Erythroblast (primary cell): ENCODE results near the gene NUDT13.
A peak's percentile ranks its signal among the peaks of the same experiment; 100 is the strongest.
"Not testable (repeated sequence)": the region's sequence is repeated elsewhere in the genome, so short reads cannot be mapped to it uniquely, and the experiment has no call there.

ENCODE experiments used
- DNase-seq, 2 experiments: peaks; one replicate each; lab custom pipeline; 2025; lab: John Stamatoyannopoulos, UW
- GATA1 ChIP-seq: IDR thresholded peaks from 2 replicates; pipeline ENCODE4 v1.6.1; 2011; ENCODE audit warnings: low read depth, mild to moderate bottlenecking, control low read depth, low read length, moderate library complexity
- POLR2A ChIP-seq: IDR thresholded peaks from 2 replicates; pipeline ENCODE4 v1.6.1; 2011; ENCODE audit warnings: mild to moderate bottlenecking, low read length

NUDT13 gene

DNA sequence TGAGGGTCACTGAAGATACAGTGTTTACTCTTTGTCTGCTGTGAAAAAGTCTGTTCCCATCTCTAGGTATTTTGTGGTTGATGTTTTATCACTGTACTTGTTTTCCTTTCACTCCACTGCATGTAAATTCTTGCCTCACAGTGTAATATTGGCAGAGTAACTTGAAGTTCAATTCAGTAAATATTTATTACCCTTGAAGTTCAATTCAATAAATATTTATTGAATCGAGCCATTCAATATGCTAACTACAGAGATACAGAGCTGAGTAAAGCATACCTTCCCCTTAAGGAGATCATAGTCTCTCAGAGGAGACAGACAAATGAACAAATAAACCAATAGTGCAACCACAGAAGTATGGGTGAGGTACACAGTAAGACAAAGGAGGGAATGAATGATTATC lies 9.2 kb downstream of the NUDT13 start:
- TF ChIP-seq GATA1 (no peak), POLR2A (no peak)
- no peak for DNase-seq

DNA sequence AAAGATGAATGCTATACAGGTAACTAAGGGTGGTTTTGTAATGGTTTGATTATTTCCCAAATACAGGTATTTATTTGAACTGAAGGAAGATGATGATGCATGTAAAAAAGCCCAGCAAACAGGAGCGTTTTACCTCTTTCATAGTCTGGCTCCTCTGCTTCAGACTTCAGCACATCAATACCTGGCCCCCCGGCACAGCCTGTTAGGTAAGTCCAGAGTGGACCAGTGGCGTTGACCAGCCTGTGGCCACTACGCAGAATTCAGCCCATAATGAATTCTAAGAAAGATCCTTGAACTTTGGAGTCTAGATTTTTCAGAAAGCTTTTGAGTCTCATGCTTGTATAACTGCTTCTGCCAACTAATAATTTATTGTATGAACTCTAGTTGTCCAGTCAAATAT lies 9.7 kb downstream of the NUDT13 start:
- no peak for TF ChIP-seq GATA1
- no peak for TF ChIP-seq POLR2A
- DNase-seq, result no peak

DNA sequence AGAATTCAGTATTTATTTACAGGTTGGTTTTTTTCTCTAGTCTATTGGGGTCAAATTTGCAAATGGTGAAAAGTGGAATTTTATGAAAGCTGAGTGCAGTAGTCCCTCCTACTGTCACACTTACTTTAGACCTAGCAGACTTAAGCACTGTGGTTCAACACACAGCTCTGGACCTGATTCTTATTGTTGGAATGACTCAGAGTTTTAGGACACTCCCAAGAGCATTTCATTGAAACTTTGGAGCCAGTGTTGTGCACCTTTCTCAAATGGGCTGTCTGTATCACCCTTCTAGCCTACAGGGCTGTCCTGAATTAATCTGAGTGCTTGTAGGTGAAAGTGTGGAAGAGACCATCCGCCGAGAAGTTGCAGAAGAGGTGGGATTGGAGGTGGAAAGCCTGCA lies 16.1 kb downstream of the NUDT13 start:
- DNase-seq, result no peak
- TF ChIP-seq POLR2A (no peak), GATA1 (no peak)

DNA sequence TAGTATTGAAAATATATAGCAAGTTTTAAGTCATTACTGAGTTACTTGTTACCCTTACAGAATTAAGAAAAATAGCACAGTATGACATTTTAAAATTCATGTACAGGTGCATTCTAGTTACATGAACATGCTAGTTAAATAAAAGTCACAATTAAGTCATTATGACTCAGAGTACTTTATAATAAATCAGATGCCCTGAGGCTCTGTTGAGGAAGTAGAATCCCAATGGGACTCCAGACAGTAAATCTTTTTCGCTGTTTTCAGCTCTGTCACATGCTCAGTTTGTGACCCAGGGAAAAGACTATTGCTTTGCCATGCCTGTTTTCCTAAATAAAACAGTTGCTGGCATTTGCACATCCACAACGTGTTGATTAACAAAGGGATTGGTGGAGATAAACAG lies 21.0 kb downstream of the NUDT13 start:
- DNase-seq, result no peak
- TF ChIP-seq POLR2A (no peak), GATA1 (no peak)

DNA sequence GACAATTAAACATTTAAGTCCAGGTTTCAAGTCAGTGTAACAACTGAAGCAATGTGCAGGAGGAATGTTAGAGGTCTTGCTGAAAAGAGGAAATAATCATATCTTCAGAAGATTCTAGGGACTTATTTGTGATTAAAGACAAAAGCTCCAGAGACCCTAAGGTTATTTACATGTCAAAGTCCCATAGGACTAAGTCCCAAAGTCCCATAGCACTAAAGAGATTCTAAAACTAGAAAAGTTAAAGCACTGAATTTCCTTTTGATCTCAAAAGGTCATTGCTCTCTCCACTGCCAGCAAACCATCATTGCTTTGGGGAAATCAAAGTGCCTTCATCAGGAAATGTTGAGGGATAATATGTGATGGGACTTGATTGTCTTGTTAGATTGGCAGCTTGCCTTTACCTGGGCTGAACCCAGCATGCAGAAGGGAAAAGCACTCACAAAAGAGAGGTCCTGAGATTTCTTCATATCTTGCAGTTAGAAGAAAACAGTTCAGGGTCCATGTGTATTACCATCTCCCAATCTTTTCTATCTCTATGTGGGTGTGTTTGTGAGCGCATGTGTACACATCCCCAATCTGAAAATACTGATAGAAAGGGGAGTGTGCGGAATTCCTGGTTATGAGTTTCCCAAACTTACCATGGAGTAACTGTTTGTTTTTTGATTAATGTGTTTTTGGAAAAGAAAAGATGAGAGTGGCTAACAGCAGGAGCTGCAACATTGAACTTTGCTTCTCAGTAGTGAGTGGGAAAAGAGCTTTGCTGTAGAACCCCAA lies 21.8 kb downstream of the NUDT13 start:
- no peak for DNase-seq
- TF ChIP-seq POLR2A, result no peak
- TF ChIP-seq GATA1, result no peak

DNA sequence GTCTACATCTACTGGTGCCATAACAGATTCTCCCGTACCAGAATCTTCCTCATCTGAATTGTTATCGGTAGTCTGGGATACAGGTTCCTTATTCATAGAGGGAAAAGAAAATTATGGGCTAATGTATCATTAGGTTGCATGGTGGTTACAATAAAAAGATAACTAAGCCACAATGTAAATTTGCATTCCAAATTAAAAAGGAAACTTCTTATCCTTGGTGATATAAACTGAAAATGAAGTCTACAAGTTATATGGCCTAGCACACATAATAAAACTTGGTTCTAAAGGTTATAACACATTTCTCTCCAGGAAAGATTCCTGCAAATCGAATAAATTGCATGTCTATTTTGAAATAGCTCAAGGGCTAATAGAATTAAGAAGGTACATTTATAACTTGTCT lies 24.5 kb downstream of the NUDT13 start:
- TF ChIP-seq GATA1 (no peak), POLR2A (no peak)
- DNase-seq, result no peak

DNA sequence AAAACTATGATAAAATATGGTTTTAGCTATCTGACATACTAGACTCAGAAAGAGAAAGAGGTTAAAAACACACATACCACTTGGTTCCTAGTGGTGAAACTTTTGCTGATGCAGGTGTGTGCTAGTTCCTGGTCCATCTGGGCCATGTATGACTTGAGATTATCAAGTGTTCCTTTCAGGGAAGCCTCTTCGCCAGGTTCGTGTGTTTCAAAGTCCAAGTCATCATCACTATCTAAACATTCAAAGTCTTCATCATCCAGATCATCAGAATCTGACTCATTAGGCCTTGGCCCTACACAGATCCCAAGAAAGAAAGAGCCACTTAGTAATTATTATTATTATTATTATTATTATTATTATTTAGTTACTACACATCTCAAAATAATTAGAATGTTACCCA lies 26.4 kb downstream of the NUDT13 start:
- TF ChIP-seq GATA1 (no peak), POLR2A (no peak)
- peak in 1 of 2 experiments; percentile 5 for DNase-seq

DNA sequence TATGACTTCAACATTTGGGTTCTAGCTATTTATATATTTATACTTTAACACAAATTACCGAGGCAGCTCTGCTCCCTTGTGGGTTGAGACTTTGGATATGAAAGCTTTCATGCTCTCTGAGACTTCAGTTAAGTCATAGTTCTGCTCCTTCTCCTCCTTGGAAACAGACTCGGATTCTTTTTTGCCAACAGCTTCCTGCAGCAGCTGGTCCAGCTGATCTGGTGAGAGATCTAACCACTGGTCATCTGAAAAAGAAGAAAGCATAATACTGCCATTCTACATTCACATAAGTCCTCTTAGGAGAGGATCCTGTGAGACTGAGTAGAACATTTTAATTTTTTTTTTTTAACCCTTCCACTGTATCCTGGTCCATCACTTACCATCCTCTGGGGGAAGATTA lies 29.0 kb downstream of the NUDT13 start:
- TF ChIP-seq GATA1, result no peak
- TF ChIP-seq POLR2A, result no peak
- DNase-seq, result no peak

DNA sequence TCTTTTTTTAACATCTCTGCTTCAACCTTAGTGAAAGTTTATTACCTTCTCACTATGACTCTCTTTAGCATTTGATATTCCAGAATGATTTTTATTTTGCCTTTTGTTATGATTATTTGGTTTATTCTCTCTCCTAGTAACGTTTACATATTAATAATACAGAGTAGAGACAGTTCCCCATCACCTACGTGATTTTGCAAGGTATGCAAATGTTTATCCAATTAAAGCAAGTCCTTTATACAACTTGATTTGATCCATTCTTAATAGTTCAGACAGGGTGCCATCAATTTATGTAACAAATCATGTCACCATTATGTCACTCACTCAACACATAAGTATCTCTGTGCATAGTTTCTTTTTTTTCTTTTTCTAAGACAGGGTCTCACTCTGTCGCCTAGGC lies 31.3 kb downstream of the NUDT13 start:
- TF ChIP-seq POLR2A (no peak), GATA1 (no peak)
- no peak for DNase-seq

DNA sequence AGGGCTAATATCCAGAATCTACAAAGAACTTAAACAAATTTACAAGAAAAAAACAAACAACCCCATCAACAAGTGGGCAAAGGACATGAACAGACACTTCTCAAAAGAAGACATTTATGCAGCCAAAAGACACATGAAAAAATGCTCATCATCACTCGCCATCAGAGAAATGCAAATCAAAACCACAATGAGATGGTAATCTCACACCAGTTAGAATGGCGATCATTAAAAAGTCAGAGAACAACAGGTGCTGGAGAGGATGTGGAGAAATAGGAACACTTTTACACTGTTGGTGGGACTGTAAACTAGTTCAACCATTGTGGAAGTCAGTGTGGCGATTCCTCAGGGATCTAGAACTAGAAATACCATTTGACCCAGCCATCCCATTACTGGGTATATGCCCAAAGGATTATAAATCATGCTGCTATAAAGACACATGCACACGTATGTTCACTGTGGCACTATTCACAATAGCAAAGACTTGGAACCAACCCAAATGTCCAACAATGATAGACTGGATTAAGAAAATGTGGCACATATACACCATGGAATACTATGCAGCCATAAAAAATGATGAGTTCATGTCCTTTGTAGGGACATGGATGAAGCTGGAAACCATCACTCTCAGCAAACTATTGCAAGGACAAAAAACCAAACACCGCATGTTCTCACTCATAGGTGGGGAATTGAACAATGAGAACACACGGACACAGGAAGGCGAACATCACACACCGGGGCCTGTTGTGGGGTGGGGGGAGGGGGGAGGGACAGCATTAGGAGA lies 40.6 kb downstream of the NUDT13 start:
- DNase-seq, result not testable (repeated sequence)

DNA sequence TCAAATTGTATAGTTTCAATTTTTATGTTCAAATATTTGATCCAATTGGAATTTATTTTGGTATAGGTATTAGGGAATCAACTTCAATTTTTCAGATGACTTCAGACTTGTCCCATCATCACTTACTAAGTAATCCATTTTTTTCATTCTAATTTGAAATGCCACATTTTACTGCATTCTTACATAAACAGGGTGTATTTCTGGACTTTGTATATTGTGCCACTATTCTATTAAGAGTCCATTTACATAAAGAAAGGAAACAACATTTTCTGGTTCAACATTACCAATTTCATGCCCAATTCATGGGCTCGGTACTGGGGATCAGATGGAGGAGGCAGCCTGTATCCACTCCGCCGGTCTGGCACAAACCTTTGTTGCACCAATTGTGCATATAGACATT lies 41.8 kb downstream of the NUDT13 start:
- TF ChIP-seq GATA1 (no peak), POLR2A (no peak)
- no peak for DNase-seq

DNA sequence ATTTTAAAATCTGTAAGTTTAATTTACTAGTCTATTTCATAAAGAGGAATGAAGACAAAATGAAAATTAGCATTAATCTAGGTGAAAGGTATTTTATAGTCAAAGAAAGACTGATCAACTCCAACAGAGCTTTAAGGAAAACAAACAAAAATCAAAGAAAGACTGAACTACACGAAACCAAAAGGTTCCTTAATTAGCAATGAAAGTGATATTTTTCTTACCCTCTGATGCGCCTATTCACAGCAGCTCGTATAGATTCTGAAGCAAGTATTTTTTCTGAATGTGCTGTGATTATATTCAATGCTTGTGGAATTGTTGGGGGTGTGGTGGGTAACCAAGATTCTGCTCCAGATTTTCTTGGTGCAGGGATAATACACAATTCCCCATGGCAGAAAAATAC lies 45.8 kb downstream of the NUDT13 start:
- no peak for TF ChIP-seq POLR2A
- no peak for TF ChIP-seq GATA1
- DNase-seq, result no peak

DNA sequence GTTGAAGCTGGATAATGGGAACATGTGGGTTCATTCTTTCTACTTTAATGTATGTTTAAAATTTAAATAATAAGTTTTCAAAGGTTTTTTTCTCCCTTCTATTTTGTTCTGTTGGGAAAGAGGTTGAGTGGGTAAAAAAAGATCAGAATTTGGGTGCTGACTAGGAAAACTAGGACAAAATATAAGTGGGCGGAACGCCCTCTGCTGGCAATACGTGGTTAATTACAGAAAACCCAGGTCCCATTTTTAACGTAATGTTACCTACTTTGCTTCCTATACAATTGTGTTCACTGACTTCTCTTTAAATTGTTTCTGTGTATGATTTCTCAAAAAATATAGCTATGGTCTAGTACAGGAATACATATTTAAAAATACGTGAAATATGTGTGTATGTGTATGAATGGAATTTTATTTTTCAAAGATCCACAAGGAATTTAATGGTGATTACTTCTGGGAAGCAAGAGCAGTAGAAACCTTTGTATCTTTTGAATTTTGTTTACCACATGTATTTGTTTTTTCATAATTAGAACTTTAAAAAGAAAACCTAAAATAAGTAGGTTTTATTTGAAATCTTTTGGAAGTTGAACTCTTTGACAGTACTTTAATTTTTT lies 48.9 kb downstream of the NUDT13 start:
- DNase-seq, result peak; percentile 59 to 78

DNA sequence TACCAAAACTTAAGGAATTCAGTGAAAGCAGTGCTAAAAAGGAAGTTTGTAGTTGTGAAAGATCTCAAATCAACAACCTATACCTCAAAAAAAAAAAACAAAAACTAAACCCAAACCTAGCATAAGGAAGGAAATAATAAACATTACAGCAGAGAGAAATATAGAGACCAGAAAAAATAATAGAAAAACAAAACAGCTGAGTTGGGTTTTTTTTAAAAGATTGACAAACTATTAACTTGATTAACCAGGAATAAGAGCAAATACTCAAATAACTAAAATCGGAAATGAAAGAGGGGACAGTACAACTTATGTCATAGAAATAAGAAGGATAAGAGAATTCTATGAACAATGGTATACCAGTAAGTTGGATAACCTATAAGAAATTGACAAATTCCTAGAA lies 50.8 kb downstream of the NUDT13 start:
- TF ChIP-seq POLR2A, result no peak
- no peak for TF ChIP-seq GATA1
- DNase-seq, result no peak

More for the DNA sequence above, 48.9 kb downstream of the NUDT13 start:
- TF ChIP-seq POLR2A (no peak), GATA1 (no peak)
